Osteocyte (in vitro differentiated cells): ENCODE results near the gene CACNA1A. TPM values are rescaled to one million over a fixed set of nuclear protein-coding genes. Genes with fewer than 3 reads are reported as not detected.

Experiments
- DNase-seq: peaks from one replicate; pipeline ENCODE4 v3.0.0; 2021; ENCODE audit warnings: mixed read lengths; ENCODE audit not compliant: unreplicated experiment; ENCODE audit errors: extremely low spot score
- H3K27ac Mint-ChIP-seq: one replicate; pipeline ENCODE4 v1.8.0; 2021; ENCODE audit warnings: mild to moderate bottlenecking, mixed read lengths; ENCODE audit not compliant: unreplicated experiment
- H3K27me3 Mint-ChIP-seq: one replicate; pipeline ENCODE4 v1.8.0; 2021; ENCODE audit warnings: mixed read lengths; ENCODE audit not compliant: unreplicated experiment
- H3K36me3 Mint-ChIP-seq: one replicate; pipeline ENCODE4 v1.8.0; 2021; ENCODE audit warnings: mixed read lengths; ENCODE audit not compliant: unreplicated experiment
- H3K4me1 Mint-ChIP-seq: one replicate; pipeline ENCODE4 v1.8.0; 2021; ENCODE audit warnings: mixed read lengths; ENCODE audit not compliant: unreplicated experiment
- H3K4me3 Mint-ChIP-seq: one replicate; pipeline ENCODE4 v1.8.0; 2021; ENCODE audit warnings: mild to moderate bottlenecking, moderate library complexity, mixed read lengths; ENCODE audit not compliant: unreplicated experiment
- H3K9me3 Mint-ChIP-seq: one replicate; pipeline ENCODE4 v1.8.0; 2021; ENCODE audit warnings: mixed read lengths; ENCODE audit not compliant: unreplicated experiment
- CTCF ChIP-seq: fragments of 200-600 bp; sonication (generic); IDR thresholded peaks from 2 replicates; pipeline ENCODE4 v1.5.0; 2021; ENCODE audit warnings: antibody characterized with exemption, mild to moderate bottlenecking, moderate library complexity
- total RNA-seq: library from RNA; stranded (reverse); gene quantifications from 2 replicates; pipeline ENCODE4 v1.2.1, GENCODE V29; 2021

Gene CACNA1A
- total RNA-seq, 1 donor from 2014 or later = 2.3 TPM

DNA sequence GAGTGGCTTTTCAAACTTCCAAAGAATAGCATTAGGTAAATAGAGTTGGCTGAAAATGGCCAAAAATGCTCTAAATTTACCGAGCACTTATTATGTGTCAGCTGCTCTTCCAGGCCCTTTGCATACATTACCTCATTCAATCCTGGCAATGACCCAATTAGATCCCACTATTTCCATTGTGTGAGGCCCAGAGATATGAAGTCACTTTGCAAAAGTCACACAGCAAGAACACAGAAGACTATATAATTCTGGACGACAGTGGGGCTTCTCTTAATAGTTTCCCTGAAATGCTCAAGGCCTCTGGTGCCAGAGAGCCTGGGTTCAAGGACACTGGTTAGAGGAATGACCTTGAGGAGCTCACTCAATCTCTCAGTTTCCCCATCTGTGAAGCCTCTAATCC lies 209.3 kb downstream of the CACNA1A start:
- Mint-ChIP-seq H3K27me3 (peaks cover 7% of the 10 kb centered on the region), H3K4me1 (peaks cover 6% of the 10 kb centered on the region), H3K4me3 (no peak overlapping the region), H3K9me3 (no peaks in the 10 kb centered on the region), H3K27ac (no peak overlapping the region), H3K36me3 (no peaks in the 10 kb centered on the region)
- TF ChIP-seq CTCF = no peak
- DNase-seq = no peak

DNA sequence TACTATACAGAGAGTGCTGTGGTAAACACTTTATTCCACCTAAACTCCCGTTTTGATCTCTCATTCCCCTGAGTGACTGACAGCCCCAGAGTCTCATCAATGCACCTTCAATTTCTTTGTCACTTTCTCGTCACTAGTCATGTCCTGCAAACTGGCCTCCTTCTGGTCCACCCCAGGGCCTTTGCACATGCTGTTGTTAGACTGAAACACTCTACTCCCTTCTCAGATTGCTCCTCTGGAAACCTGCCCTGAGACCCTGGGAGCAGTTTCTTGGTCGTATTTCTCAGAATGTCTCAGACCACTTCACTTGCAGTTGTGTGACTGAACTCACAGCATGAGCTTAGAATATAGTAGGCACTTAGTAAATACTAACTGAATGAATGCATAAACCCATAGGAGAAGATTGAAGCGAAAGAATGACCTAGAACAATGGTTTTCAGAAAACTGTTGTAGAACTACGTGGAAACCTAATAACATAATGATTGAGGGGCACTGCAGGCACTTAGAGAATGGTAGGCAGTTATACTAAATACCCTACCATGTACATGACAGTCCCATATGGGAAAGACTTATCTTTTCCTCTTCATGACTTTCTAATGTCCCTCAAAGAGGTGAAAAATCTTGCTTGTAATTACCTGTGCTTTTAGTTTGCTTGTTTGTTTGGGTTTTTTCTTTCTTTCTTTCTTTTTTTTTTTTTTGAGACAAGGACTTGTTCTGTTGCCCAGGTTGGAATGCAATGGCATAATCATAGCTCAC lies 211.3 kb downstream of the CACNA1A start:
- no peak overlapping the region for H3K27ac Mint-ChIP-seq
- DNase-seq = no peak
- H3K36me3 Mint-ChIP-seq = no peaks in the 10 kb centered on the region
- no peaks in the 10 kb centered on the region for H3K4me1 Mint-ChIP-seq
- H3K9me3 Mint-ChIP-seq = no peaks in the 10 kb centered on the region
- no peak for TF ChIP-seq CTCF
- peaks cover 13% of the 10 kb centered on the region for H3K27me3 Mint-ChIP-seq
- H3K4me3 Mint-ChIP-seq = no peak overlapping the region

GRCh38 chr19:13291913-13292312 lies 214.4 kb downstream of the CACNA1A start:
- H3K9me3 Mint-ChIP-seq = no peaks in the 10 kb centered on the region
- TF ChIP-seq CTCF = no peak
- H3K36me3 Mint-ChIP-seq = no peaks in the 10 kb centered on the region
- no peaks in the 10 kb centered on the region for H3K4me1 Mint-ChIP-seq
- no peak overlapping the region for H3K27ac Mint-ChIP-seq
- H3K4me3 Mint-ChIP-seq = no peak overlapping the region
- peaks cover 13% of the 10 kb centered on the region for H3K27me3 Mint-ChIP-seq
- no peak for DNase-seq

GRCh38 chr19:13290741-13291140 lies 215.5 kb downstream of the CACNA1A start:
- peaks cover 13% of the 10 kb centered on the region for H3K27me3 Mint-ChIP-seq
- H3K27ac Mint-ChIP-seq = no peak overlapping the region
- no peaks in the 10 kb centered on the region for H3K9me3 Mint-ChIP-seq
- no peaks in the 10 kb centered on the region for H3K4me1 Mint-ChIP-seq
- no peaks in the 10 kb centered on the region for H3K36me3 Mint-ChIP-seq
- H3K4me3 Mint-ChIP-seq = no peak overlapping the region
- TF ChIP-seq CTCF = no peak
- DNase-seq = no peak

GRCh38 chr19:13289295-13289694 lies 217.0 kb downstream of the CACNA1A start:
- DNase-seq = no peak
- no peak for TF ChIP-seq CTCF
- Mint-ChIP-seq H3K4me3 (no peak overlapping the region), H3K4me1 (no peaks in the 10 kb centered on the region), H3K27ac (no peak overlapping the region), H3K36me3 (no peaks in the 10 kb centered on the region), H3K9me3 (no peaks in the 10 kb centered on the region), H3K27me3 (peaks cover 6% of the 10 kb centered on the region)
